Fibroblast of lung (primary cell): Measurements from ENCODE around the gene AIMP1. TPM values are rescaled to one million over a fixed set of nuclear protein-coding genes. Genes with fewer than 3 reads are reported as not detected.
"Not testable (repeated sequence)": the region's sequence is repeated elsewhere in the genome, so short reads cannot be mapped to it uniquely, and the experiment has no call there.

Experiments
- DNase-seq, 2 donors: peaks; one replicate each; pipeline versions ENCODE4 v3.0.0 to v3.0.0-alpha.2; 2010; ENCODE audit warnings: low read depth in 2 of 2
- H2AFZ ChIP-seq: 2 replicates; pipeline ENCODE4 v1.5.1; 2012; ENCODE audit warnings: low read length, control low read depth, inconsistent platforms
- H3K27ac ChIP-seq: 2 replicates; pipeline ENCODE4 v1.5.1; 2011; ENCODE audit warnings: low read length, control low read depth; ENCODE audit not compliant: insufficient read depth
- H3K27me3 ChIP-seq: 2 replicates; pipeline ENCODE4 v1.5.1; 2011; ENCODE audit warnings: mild to moderate bottlenecking, low read length; ENCODE audit not compliant: control insufficient read depth, insufficient read depth
- H3K36me3 ChIP-seq: 2 replicates; pipeline ENCODE4 v1.5.1; 2011; ENCODE audit warnings: low read length; ENCODE audit not compliant: control insufficient read depth, insufficient read depth
- H3K4me1 ChIP-seq: 2 replicates; pipeline ENCODE4 v1.5.1; 2011; ENCODE audit warnings: low read length; ENCODE audit not compliant: control insufficient read depth, insufficient read depth; ENCODE audit errors: extremely low read depth
- H3K4me2 ChIP-seq: 2 replicates; pipeline ENCODE4 v1.5.1; 2011; ENCODE audit warnings: low read length, control low read depth; ENCODE audit not compliant: insufficient read depth; ENCODE audit errors: extremely low read depth
- H3K4me3 ChIP-seq, 4 experiments: fragments of 200-600 bp in 1 of 4; sonication (generic) in 1 of 4; replicated peaks in 1 of 4; 2 replicates each; pipeline ENCODE4 v1.5.1; 2011 to 2016; ENCODE audit warnings: low read length in 4 of 4, low read depth in 3 of 4, mild to moderate bottlenecking in 3 of 4, control low read depth in 2 of 4, inconsistent platforms in 1 of 4, mixed read lengths in 1 of 4; ENCODE audit not compliant: insufficient read depth in 1 of 4; ENCODE audit errors: control extremely low read depth in 1 of 4
- H3K79me2 ChIP-seq: 2 replicates; pipeline ENCODE4 v1.5.1; 2012; ENCODE audit warnings: mild to moderate bottlenecking, low read length, inconsistent platforms; ENCODE audit not compliant: control insufficient read depth, insufficient read depth
- H3K9ac ChIP-seq: 2 replicates; pipeline ENCODE4 v1.5.1; 2011; ENCODE audit warnings: mild to moderate bottlenecking, low read length, control low read depth; ENCODE audit not compliant: insufficient read depth
- H3K9me3 ChIP-seq: 2 replicates; pipeline ENCODE4 v1.5.1; 2012; ENCODE audit warnings: low read depth, low read length; ENCODE audit not compliant: control insufficient read depth, insufficient read depth
- H4K20me1 ChIP-seq: 2 replicates; pipeline ENCODE4 v1.5.1; 2011; ENCODE audit warnings: low read length; ENCODE audit not compliant: control insufficient read depth, insufficient read depth; ENCODE audit errors: extremely low read depth
- EZH2 ChIP-seq: IDR thresholded peaks from 2 replicates; pipeline ENCODE4 v1.5.1; 2012; ENCODE audit warnings: low read length, control low read depth, mild to moderate bottlenecking; ENCODE audit errors: missing control alignments
- polyA plus RNA-seq, 2 donors: library from polyadenylated mRNA; depleted of rRNA in 1 of 2; stranded (reverse) in 1 of 2; unstranded in 1 of 2; fragments of >200 nt; gene quantifications; 2 replicates each; pipeline ENCODE4 v1.2.1, GENCODE V29; 2011 to 2012; ENCODE audit warnings: missing spikeins in 1 of 2
- total RNA-seq: library from RNA; depleted of rRNA; stranded (reverse); fragments of >200 nt; gene quantifications from 2 replicates; pipeline ENCODE4 v1.2.1, GENCODE V29; 2014
- TF ChIP-seq, protein P1 (sequence below), 2 donors: IDR thresholded peaks in 1 of 2; conservative IDR thresholded peaks in 1 of 2; 1 replicate in 1 of 2; 2 replicates in 1 of 2; pipeline ENCODE4 v1.5.1; 2011 to 2012; ENCODE audit warnings: low read length in 2 of 2, control low read depth in 1 of 2, inconsistent platforms in 1 of 2, low read depth in 1 of 2, mild to moderate bottlenecking in 1 of 2

AIMP1 gene
- total and polyA plus RNA-seq, 2 donors (not counting 1 experiment from before 2014, with no cell fraction given): 28.2 to 48.4 TPM

DNA sequence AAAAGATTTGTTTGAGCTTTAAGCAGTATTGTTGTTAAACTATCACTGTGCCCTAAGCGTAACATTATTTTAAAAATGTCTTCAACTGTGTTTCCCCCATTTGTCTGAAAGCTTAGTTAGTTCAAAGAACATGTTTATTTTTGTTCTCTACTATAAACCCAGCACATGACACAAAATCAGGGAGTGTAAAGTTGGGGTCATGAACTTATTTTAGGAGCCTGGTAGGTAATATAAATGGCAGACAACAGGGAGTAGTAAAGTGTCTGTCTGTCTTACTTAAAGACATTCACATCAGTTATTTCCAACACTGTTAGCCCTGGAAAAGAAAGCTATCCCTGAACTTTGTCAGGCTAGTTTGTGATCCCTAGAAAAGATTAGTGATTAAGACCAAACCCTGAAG is 3.9 kb downstream of the AIMP1 start:
- Histone ChIP-seq H2AFZ (no peak overlapping the region), H3K79me2 (peaks cover 56% of the 10 kb centered on the region), H3K4me2 (no peak overlapping the region), H4K20me1 (no peaks in the 10 kb centered on the region), H3K27ac (no peak overlapping the region), H3K9me3 (no peaks in the 10 kb centered on the region), H3K27me3 (no peaks in the 10 kb centered on the region), H3K4me1 (peaks cover 3% of the 10 kb centered on the region), H3K9ac (no peak overlapping the region), H3K36me3 (no peaks in the 10 kb centered on the region), H3K4me3 (no peak overlapping the region)
- TF ChIP-seq, protein P1, sequence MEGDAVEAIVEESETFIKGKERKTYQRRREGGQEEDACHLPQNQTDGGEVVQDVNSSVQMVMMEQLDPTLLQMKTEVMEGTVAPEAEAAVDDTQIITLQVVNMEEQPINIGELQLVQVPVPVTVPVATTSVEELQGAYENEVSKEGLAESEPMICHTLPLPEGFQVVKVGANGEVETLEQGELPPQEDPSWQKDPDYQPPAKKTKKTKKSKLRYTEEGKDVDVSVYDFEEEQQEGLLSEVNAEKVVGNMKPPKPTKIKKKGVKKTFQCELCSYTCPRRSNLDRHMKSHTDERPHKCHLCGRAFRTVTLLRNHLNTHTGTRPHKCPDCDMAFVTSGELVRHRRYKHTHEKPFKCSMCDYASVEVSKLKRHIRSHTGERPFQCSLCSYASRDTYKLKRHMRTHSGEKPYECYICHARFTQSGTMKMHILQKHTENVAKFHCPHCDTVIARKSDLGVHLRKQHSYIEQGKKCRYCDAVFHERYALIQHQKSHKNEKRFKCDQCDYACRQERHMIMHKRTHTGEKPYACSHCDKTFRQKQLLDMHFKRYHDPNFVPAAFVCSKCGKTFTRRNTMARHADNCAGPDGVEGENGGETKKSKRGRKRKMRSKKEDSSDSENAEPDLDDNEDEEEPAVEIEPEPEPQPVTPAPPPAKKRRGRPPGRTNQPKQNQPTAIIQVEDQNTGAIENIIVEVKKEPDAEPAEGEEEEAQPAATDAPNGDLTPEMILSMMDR (conservative IDR thresholded peaks at IDR 0.05 in 1 of 2, IDR thresholded peaks at IDR 0.05 in 1 of 2; ENCODE audit: low read depth in 1 of 2, low read length in 2 of 2): no peak
- DNase-seq: no peak

GRCh38 chr4:106321168-106321567 is 4.8 kb downstream of the AIMP1 start:
- not testable (repeated sequence) for H3K4me1 ChIP-seq, H3K36me3 ChIP-seq, H3K27ac ChIP-seq, H4K20me1 ChIP-seq, H3K9ac ChIP-seq, H3K4me2 ChIP-seq, H2AFZ ChIP-seq, H3K4me3 ChIP-seq, H3K27me3 ChIP-seq, H3K9me3 ChIP-seq, DNase-seq
- peaks cover 48% of the 10 kb centered on the region for H3K79me2 ChIP-seq

DNA sequence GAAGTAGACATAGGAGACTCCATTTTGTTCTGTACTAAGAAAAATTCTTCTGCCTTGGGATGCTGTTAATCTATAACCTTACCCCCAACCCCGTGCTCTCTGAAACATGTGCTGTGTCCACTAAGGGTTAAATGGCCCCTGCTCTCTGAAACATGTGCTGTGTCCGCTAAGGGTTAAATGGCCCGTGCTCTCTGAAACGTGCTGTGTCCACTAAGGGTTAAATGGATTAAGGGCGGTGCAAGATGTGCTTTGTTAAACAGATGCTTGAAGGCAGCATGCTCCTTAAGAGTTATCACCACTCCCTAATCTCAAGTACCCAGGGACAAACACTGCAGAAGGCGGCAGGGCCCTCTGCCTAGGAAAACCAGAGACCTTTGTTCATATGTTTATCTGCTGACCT is 5.5 kb downstream of the AIMP1 start:
- not testable (repeated sequence) for H3K27me3 ChIP-seq, H3K9me3 ChIP-seq
- H3K79me2 ChIP-seq: peaks cover 44% of the 10 kb centered on the region

GRCh38 chr4:106323119-106323518 is 6.8 kb downstream of the AIMP1 start:
- no peaks in the 10 kb centered on the region for H3K36me3 ChIP-seq
- H2AFZ ChIP-seq: no peak overlapping the region
- H3K27ac ChIP-seq: no peak overlapping the region
- peaks cover 31% of the 10 kb centered on the region for H3K79me2 ChIP-seq
- H3K27me3 ChIP-seq: no peaks in the 10 kb centered on the region
- H3K4me2 ChIP-seq: no peak overlapping the region
- H3K9me3 ChIP-seq: no peaks in the 10 kb centered on the region
- no peaks in the 10 kb centered on the region for H4K20me1 ChIP-seq
- no peak for DNase-seq
- H3K4me1 ChIP-seq: no peaks in the 10 kb centered on the region
- no peak for TF ChIP-seq EZH2
- TF ChIP-seq, protein P1 (conservative IDR thresholded peaks at IDR 0.05 in 1 of 2, IDR thresholded peaks at IDR 0.05 in 1 of 2; ENCODE audit: low read depth in 1 of 2, low read length in 2 of 2): no peak
- H3K9ac ChIP-seq: no peak overlapping the region
- no peak overlapping the region for H3K4me3 ChIP-seq

More for the DNA sequence above, 5.5 kb downstream of the AIMP1 start:
- not testable (repeated sequence) for H3K4me3 ChIP-seq, H3K4me1 ChIP-seq, H3K9ac ChIP-seq, H2AFZ ChIP-seq, H3K36me3 ChIP-seq, H4K20me1 ChIP-seq, DNase-seq, H3K4me2 ChIP-seq, H3K27ac ChIP-seq
